Stimulated activated CD4-positive, alpha-beta T cell treated with anti-CD3 and anti-CD28 coated beads, Interleukin-2, amount 100 ng/mL, for 48 hours (primary cell): ENCODE measurements around the gene IGFBP7.

Experiments
- DNase-seq, 2 donors: peaks; one replicate each; pipeline ENCODE4 v3.0.0-alpha.2; 2020

Gene IGFBP7

GRCh38 chr4:57129477-57129876 lies 19.3 kb upstream of the IGFBP7 start:
- no peak for DNase-seq

- DNase-seq, result no peak
Observed at GRCh38 chr4:57127361-57127760, 17.2 kb upstream of the IGFBP7 start.

GRCh38 chr4:57125996-57126395 lies 15.8 kb upstream of the IGFBP7 start:
- DNase-seq, result no peak

- DNase-seq, result no peak
Observed at GRCh38 chr4:57124145-57124544, 14.0 kb upstream of the IGFBP7 start.

- no peak for DNase-seq
Observed at GRCh38 chr4:57122959-57123358, 12.8 kb upstream of the IGFBP7 start.

GRCh38 chr4:57119054-57119651 lies 9.0 kb upstream of the IGFBP7 start:
- no peak for DNase-seq

GRCh38 chr4:57117491-57117890 lies 7.3 kb upstream of the IGFBP7 start:
- no peak for DNase-seq

- DNase-seq, result no peak
Observed at GRCh38 chr4:57116245-57116644, 6.1 kb upstream of the IGFBP7 start.

- no peak for DNase-seq
Observed at GRCh38 chr4:57114973-57115372, 4.8 kb upstream of the IGFBP7 start.

GRCh38 chr4:57113870-57114269 lies 3.7 kb upstream of the IGFBP7 start:
- no peak for DNase-seq

GRCh38 chr4:57110640-57111511 lies 691 bp upstream of the IGFBP7 start:
- no peak for DNase-seq

GRCh38 chr4:57109411-57109846 lies 756 bp downstream of the IGFBP7 start:
- DNase-seq, result no peak

- DNase-seq, result no peak
Observed at GRCh38 chr4:57106181-57106580, 4.0 kb downstream of the IGFBP7 start.

- DNase-seq, result no peak
Observed at GRCh38 chr4:57104706-57105560, 5.3 kb downstream of the IGFBP7 start.

GRCh38 chr4:57103051-57103450 lies 7.1 kb downstream of the IGFBP7 start:
- no peak for DNase-seq

GRCh38 chr4:57102050-57102624 lies 8.0 kb downstream of the IGFBP7 start:
- DNase-seq, result no peak

GRCh38 chr4:57100979-57101651 lies 9.1 kb downstream of the IGFBP7 start:
- DNase-seq, result no peak

- DNase-seq, result no peak
Observed at GRCh38 chr4:57099363-57099762, 10.8 kb downstream of the IGFBP7 start.

GRCh38 chr4:57098941-57099340 lies 11.2 kb downstream of the IGFBP7 start:
- no peak for DNase-seq

GRCh38 chr4:57098415-57098814 lies 11.8 kb downstream of the IGFBP7 start:
- no peak for DNase-seq

GRCh38 chr4:57097711-57098110 lies 12.5 kb downstream of the IGFBP7 start:
- no peak for DNase-seq

GRCh38 chr4:57095956-57096355 lies 14.2 kb downstream of the IGFBP7 start:
- DNase-seq, result no peak

GRCh38 chr4:57095245-57095644 lies 14.9 kb downstream of the IGFBP7 start:
- DNase-seq, result no peak
